ENCODE results near the gene SLC25A3. TPM values are rescaled to one million over a fixed set of nuclear protein-coding genes. Genes with fewer than 3 reads are reported as not detected.
"Not testable (repeated sequence)": the region's sequence is repeated elsewhere in the genome, so short reads cannot be mapped to it uniquely, and the experiment has no call there.

SLC25A3 gene
- total RNA-seq, 3 donors from 2014 or later = 617 to 741 (median 658) TPM

DNA sequence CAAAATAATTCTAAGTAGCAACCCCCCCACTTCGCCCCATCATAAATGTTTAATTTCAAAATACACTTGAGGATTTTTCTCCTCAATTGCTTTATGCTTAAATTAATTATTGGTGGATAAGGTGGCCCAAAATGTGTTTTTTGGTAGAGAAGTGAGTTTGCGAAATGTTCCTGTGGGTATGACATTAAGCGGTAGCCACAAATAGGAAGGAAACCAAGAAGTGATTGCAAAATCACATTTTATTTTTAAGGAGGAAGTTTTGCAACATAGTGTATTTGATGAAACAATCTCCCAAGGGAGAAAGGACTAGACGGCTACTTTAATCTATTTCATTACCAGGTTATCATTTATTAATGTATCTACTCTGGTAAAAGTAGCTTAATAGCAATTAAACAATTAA lies 25.5 kb downstream of the SLC25A3 start:
- intact Hi-C loops (cut with DNase I, micrococcal nuclease) = no loop called here
- no peaks in the 10 kb centered on the region for H3K36me3 ChIP-seq (ENCODE audit: low read depth)

GRCh38 chr12:98635657-98636323 lies 42.3 kb downstream of the SLC25A3 start:
- intact Hi-C loops (cut with DNase I, micrococcal nuclease) = no loop called here
- TF ChIP-seq CTCF (IDR thresholded peaks at IDR 0.05) = no peak
- ATAC-seq (no peak), DNase-seq (no peak)
- no peak overlapping the region for H3K4me3 ChIP-seq
- no peaks in the 10 kb centered on the region for H3K4me1 ChIP-seq (ENCODE audit: low read depth)
- H3K36me3 ChIP-seq (ENCODE audit: low read depth) = no peaks in the 10 kb centered on the region
- H3K9me3 ChIP-seq = no peaks in the 10 kb centered on the region

More for the DNA sequence above, 25.5 kb downstream of the SLC25A3 start:
- no peak for DNase-seq
- no peak for ATAC-seq
- no peak for TF ChIP-seq CTCF (IDR thresholded peaks at IDR 0.05)
- H3K9me3 ChIP-seq = no peaks in the 10 kb centered on the region
- H3K4me3 ChIP-seq = no peak overlapping the region
- no peaks in the 10 kb centered on the region for H3K4me1 ChIP-seq (ENCODE audit: low read depth)

- Histone ChIP-seq H3K9me3 (no peaks in the 10 kb centered on the region), H3K4me3 (no peak overlapping the region), H3K4me1 (ENCODE audit: low read depth) (no peaks in the 10 kb centered on the region), H3K36me3 (ENCODE audit: low read depth) (no peaks in the 10 kb centered on the region)
- no peak for DNase-seq
- intact Hi-C loops (cut with DNase I, micrococcal nuclease) = no loop called here
- no peak for TF ChIP-seq CTCF (IDR thresholded peaks at IDR 0.05)
- ATAC-seq = no peak
Observed at GRCh38 chr12:98637068-98637467, 43.6 kb downstream of the SLC25A3 start.

DNA sequence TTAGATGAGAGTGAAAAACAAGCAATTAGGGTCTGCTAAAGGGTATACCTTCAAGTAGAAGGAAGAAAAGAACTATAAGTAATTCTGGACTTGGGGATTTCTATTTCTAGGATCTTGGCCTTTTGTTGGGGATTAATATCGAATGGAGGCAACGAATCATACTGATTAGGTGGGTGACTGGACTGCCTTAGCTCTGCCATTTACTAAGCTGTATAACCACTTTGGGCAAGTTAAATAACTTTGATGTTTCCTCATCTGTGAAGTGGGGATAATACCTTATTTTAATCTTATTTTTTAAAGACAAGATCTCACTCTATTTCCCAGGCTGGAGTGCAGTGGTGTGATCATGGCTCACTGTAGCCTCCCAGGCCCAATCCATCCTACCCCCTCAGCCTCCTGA lies 44.5 kb downstream of the SLC25A3 start:
- ATAC-seq (no peak), DNase-seq (no peak)
- TF ChIP-seq CTCF (IDR thresholded peaks at IDR 0.05) = no peak
- Histone ChIP-seq H3K9me3 (no peaks in the 10 kb centered on the region), H3K36me3 (ENCODE audit: low read depth) (no peaks in the 10 kb centered on the region), H3K4me3 (no peak overlapping the region), H3K4me1 (ENCODE audit: low read depth) (no peaks in the 10 kb centered on the region)
- intact Hi-C loops (cut with DNase I, micrococcal nuclease) = no loop called here

- no peak for ATAC-seq
- Histone ChIP-seq H3K36me3 (ENCODE audit: low read depth) (no peaks in the 10 kb centered on the region), H3K4me1 (ENCODE audit: low read depth) (no peaks in the 10 kb centered on the region), H3K4me3 (no peak overlapping the region), H3K9me3 (no peaks in the 10 kb centered on the region)
- intact Hi-C loops (cut with DNase I, micrococcal nuclease) = no loop called here
- no peak for DNase-seq
- TF ChIP-seq CTCF (IDR thresholded peaks at IDR 0.05) = no peak
Observed at GRCh38 chr12:98639491-98639890, 46.0 kb downstream of the SLC25A3 start.

GRCh38 chr12:98642801-98643200 lies 49.3 kb downstream of the SLC25A3 start:
- intact Hi-C loops (cut with DNase I, micrococcal nuclease) = loop anchor here (10.0 kb wide), 2 partner anchors 48 to 78 kb away; partner anchors contain the start of gene SLC25A3 (in 1 of the 2)
- ATAC-seq; H3K4me1 ChIP-seq (ENCODE audit: low read depth); DNase-seq; H3K36me3 ChIP-seq (ENCODE audit: low read depth); H3K9me3 ChIP-seq; H3K4me3 ChIP-seq: not testable (repeated sequence)
